BJ (cell line): ENCODE results near the gene SORD. TPM values are rescaled to one million over a fixed set of nuclear protein-coding genes. Genes with fewer than 3 reads are reported as not detected.

Experiments used
- CTCF ChIA-PET: fragments of 350-600 bp; formaldehyde crosslinking; extraction: SDS; loops from one replicate; lab custom pipeline; 2021; ENCODE audit warnings: antibody characterized with exemption, inconsistent platforms; lab: Yijun Ruan, JAX
- POLR2A ChIA-PET: fragments of 300-600 bp; sonication (Branson Sonifier 250); formaldehyde crosslinking; extraction: SDS; loops from one replicate; lab custom pipeline; 2021; ENCODE audit warnings: antibody characterized with exemption; lab: Charles Lee
- DNase-seq: peaks from one replicate; pipeline ENCODE4 v3.0.0-alpha.2; 2011; ENCODE audit warnings: low read depth
- H3K27me3 ChIP-seq: 2 replicates; pipeline ENCODE4 v1.6.0; 2011; ENCODE audit warnings: low read length; ENCODE audit not compliant: control insufficient read depth, insufficient read depth
- H3K36me3 ChIP-seq: 2 replicates; pipeline ENCODE4 v1.5.1; 2011; ENCODE audit warnings: low read length; ENCODE audit not compliant: control insufficient read depth, insufficient read depth
- H3K4me3 ChIP-seq: 2 replicates; pipeline ENCODE4 v1.5.1; 2011; ENCODE audit warnings: low read depth, mild to moderate bottlenecking, control low read depth, low read length
- CTCF ChIP-seq: IDR thresholded peaks from 2 replicates; pipeline ENCODE4 v1.5.1; 2011; ENCODE audit warnings: low read depth, mild to moderate bottlenecking, control low read depth, inconsistent platforms, low read length, moderate library complexity; ENCODE audit not compliant: insufficient read depth
- polyA plus RNA-seq: library from polyadenylated mRNA; depleted of rRNA; stranded (reverse); fragments of >200 nt; gene quantifications from 2 replicates; pipeline ENCODE4 v1.2.3, GENCODE V29; 2011

The SORD gene
- polyA plus RNA-seq, 1 experiment, result 30.4 TPM

- peaks cover 5% of the 10 kb centered on the region for H3K27me3 ChIP-seq
- ChIA-PET CTCF (no interaction called here), POLR2A (no interaction called here)
- no peak overlapping the region for H3K4me3 ChIP-seq
- no peak for DNase-seq
- no peak for TF ChIP-seq CTCF
- no peaks in the 10 kb centered on the region for H3K36me3 ChIP-seq
Observed at GRCh38 chr15:45091161-45091560, 68.2 kb downstream of the SORD start.

DNA sequence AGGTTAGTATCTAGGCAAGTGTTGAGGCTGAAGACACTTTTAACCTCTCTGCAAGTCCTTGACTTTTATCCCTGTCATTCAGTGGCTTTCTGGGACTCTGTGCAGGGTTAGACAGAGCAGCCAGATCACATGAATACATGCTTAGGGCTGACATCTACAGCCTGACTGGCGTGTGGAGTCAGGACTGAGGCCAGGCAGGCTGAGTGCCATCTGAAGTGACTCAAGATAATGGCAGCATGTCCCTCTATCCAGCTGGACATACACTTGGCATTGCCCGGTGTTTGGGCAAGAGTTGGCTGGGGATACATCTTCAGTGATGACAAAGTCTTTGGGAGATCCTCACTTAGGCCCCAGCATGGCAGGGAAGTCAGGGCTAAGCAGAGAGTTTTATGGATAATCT lies 68.6 kb downstream of the SORD start:
- DNase-seq, result no peak
- Histone ChIP-seq H3K4me3 (no peak overlapping the region), H3K36me3 (no peaks in the 10 kb centered on the region), H3K27me3 (peaks cover 5% of the 10 kb centered on the region)
- POLR2A ChIA-PET, result no interaction called here
- CTCF ChIA-PET, result no interaction called here
- TF ChIP-seq CTCF, result no peak

- Histone ChIP-seq H3K4me3 (no peak overlapping the region), H3K27me3 (peaks cover 7% of the 10 kb centered on the region), H3K36me3 (no peaks in the 10 kb centered on the region)
- POLR2A ChIA-PET, result no interaction called here
- TF ChIP-seq CTCF, result no peak
- CTCF ChIA-PET, result interaction anchor here (0.7 to 6.9 kb wide), 2 partner anchors 20 to 25 kb away, joined by 3 to 33 read pairs; no protein-coding TSS in a partner anchor
- DNase-seq, result no peak
Observed at GRCh38 chr15:45093013-45093412, 70.0 kb downstream of the SORD start.

DNA sequence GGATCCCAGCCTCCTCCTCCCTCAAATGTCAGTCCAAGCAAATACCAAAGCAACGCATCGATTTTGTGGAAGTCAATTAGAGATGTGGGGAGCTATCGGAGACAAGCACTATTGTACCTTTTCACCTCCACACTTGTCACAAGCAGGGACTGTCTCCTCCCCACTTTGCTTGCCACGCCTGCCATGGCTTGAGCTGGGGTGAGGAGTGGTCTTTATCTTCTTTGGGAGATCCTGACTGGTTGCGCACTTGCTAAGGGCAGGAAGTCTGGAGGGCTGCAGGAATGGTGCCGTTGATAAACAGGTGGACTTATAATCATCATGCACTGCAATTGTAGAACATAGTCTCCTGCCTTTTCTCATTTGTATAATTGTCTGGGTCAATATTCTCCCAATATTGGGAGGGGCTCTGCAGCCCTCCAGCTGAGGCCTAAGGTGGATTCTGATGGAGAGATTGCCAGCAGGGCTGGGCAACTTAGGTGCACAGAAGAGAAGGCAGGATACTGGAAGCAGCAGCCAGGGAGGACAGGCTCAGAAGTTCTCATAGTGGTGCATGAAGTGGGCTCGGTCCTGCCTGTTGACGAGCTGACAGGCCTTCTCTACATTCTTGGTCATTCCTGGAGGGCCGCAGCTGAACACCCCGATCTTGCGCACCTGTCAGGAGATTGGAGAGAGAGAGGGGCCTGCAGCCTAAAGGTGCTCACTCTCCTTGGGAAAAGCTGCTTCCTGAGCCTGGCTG lies 70.8 kb downstream of the SORD start:
- Histone ChIP-seq H3K36me3 (no peaks in the 10 kb centered on the region), H3K27me3 (peaks cover 7% of the 10 kb centered on the region), H3K4me3 (no peak overlapping the region)
- no peak for TF ChIP-seq CTCF
- ChIA-PET CTCF (interaction anchor here (0.7 to 6.9 kb wide), 3 partner anchors 19 to 183 kb away, joined by 3 to 33 read pairs (median 3); no protein-coding TSS in a partner anchor), POLR2A (no interaction called here)
- no peak for DNase-seq

- Histone ChIP-seq H3K4me3 (no peak overlapping the region), H3K36me3 (no peaks in the 10 kb centered on the region), H3K27me3 (peaks cover 7% of the 10 kb centered on the region)
- DNase-seq, result no peak
- ChIA-PET CTCF (interaction anchor here (6.9 kb wide), 1 partner anchor 23 kb away, joined by 33 read pairs; no protein-coding TSS in a partner anchor), POLR2A (no interaction called here)
- TF ChIP-seq CTCF, result no peak
Observed at GRCh38 chr15:45094358-45094730, 71.3 kb downstream of the SORD start.
